HuH-7 (cell line): ENCODE data around the gene OPTN.
"Not testable (repeated sequence)": the region's sequence is repeated elsewhere in the genome, so short reads cannot be mapped to it uniquely, and the experiment has no call there.

Experiments
- DNase-seq: peaks from one replicate; pipeline ENCODE4 v3.0.0; 2011; ENCODE audit warnings: low spot score

The OPTN gene

DNA sequence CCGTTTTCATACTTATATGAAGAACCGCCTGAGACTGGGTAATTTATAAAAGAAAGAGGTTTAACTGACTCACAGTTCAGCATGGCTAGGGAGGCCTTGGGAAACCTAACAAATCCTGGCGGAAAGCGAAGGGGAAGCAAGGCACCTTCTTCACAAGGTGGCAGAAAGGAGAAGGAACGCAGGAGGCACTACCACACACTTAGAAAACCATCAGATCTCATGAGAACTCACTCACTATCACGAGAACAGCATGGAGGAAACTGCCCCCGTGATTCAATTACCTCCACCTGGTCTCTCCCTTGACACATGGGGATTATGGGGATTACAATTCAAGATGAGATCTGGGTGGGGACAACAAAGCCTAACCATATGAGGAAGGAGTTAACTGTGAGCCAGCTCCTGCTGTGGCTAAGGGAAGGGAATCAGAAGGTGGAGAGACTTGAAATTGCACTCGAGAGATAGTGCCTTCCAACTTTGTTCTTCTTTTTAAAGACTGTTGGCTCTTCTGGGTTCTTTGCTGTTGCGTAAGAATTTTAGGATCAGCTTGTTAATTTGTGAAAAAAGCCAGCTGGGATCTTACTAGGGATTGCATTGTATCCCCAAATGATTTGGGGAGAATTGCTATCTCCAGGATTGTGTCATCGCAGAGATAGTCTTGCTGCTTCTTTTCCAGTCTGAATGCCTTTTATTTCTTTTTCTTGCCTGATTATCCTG lies 21.0 kb downstream of the OPTN start:
- no peak for DNase-seq

DNA sequence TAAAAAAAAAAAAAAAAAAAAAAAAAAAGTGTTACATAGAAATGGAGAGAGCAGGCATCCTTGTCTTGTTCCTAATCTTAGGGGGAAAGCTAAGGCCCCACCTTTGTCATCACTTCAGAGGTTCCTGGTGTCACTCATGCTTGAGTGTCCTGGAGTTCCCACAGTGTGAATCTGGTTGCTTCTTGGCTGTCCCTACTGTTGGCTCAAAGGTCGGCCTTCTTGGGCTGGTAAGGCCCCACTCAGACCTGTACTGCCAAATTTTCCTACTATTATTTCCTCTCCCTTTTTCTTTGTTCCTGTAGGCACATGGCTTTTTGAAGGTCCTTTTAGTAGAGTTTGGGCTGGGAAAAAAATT lies 21.5 kb downstream of the OPTN start:
- no peak for DNase-seq

DNA sequence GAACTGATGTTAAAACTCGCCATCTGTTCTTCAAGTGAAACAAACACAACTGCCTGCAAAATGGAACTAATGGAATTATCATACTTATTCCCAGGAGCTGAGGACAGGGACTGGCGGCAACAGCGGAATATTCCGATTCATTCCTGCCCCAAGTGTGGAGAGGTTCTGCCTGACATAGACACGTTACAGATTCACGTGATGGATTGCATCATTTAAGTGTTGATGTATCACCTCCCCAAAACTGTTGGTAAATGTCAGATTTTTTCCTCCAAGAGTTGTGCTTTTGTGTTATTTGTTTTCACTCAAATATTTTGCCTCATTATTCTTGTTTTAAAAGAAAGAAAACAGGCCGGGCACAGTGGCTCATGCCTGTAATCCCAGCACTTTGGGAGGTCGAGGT lies 36.7 kb downstream of the OPTN start:
- DNase-seq = no peak

DNA sequence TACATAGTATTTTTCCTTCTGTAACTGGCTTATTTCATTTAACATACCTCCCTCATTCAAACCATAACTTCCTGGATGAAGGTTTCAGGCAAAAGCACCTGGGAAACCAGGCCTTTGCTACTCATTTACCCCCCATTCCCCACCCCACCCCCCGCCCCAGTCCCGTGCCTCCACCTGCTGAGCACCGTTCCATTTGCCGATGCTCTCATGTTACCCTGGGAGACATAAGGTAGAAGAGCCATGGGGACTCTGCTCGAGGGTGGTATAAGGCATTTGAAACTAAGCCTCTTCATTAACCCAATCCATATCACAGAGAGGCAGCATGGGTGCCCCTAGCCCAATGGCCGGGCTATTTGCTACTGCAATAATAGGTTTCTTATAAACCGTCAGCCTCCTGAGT lies 39.2 kb downstream of the OPTN start:
- DNase-seq = no peak

DNA sequence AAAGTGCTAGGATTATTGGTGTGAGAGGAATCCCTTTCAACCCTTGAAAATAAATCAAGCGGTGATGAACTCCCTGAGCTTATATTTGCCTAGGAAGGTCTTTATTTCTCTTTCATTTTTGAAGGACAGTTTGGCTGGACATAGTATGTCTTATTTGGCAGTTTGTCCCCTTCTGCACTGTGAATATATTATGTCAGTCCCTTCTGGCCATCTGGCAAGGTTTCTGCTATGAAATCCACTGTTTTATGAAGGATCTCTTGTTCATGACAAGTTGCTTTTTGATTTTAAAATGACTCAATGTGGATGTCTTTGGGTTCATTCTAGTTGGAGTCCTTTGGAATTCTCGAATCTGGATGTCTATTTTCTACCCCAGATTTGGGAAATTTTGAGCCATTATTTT lies 39.7 kb downstream of the OPTN start:
- no peak for DNase-seq

DNA sequence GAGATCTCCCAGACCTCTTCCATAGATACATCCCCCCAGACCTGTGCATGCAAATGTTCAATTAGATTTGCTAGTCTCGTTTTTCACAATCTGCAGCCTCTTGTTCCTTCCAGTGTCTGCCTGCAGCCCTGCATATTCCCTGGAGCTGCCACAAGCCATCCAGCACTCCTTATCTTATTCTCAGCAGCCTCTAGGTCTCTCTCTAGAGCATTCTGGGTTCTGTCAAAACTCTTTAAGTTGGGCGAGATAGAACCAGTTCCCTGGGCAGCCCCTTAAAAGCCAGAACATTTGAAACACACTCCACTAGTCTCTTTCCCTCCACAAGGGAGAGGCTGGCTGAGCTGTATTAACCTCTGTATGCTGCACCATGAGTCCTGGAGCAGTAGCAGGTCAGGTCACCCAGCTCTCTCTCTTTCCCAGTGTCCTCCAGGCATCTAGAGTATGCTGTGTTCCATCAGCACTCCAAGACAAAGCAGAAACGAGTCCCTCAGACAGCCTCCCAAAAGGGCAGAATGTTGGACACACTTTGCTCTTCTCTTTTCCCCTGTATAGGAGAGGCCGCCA lies 40.7 kb downstream of the OPTN start:
- DNase-seq = no peak

DNA sequence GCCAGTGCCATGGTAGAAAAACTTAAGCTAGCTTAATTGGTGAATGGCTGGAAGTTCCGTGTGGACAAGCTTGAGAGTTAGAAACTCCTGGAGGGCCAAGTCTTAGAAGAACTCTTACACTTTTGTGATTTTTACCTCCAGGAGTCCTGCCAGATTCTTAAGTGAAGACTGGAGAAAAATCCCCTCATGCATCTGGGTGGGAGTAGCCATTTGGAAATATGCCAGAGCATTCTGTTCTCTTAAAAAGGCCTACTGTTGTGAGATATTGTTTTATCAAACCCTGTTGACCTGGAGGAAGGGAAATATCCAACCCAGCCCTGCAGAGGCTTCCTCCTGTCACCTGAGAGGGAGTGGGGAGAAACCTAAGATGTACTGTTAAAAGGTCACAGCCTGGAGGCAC lies 43.8 kb downstream of the OPTN start:
- no peak for DNase-seq

DNA sequence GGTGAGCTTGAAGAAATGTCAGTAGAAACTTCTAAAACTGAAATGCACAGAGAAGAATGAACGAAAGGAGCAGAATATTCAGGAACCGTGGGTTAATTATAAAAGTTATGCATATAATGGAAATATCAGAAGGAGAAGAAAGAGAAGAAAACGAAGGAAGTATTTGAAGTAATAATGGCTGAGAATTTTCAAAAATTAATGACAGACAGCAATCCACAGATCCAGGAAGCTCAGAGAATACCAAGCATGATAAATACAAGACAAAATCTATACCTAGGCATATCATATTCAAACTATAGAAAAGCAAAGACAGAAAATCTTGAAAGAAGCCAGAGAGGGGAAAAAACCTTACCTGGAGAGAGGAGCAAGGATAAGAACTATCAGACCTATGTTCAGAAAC lies 44.9 kb downstream of the OPTN start:
- DNase-seq = no peak

DNA sequence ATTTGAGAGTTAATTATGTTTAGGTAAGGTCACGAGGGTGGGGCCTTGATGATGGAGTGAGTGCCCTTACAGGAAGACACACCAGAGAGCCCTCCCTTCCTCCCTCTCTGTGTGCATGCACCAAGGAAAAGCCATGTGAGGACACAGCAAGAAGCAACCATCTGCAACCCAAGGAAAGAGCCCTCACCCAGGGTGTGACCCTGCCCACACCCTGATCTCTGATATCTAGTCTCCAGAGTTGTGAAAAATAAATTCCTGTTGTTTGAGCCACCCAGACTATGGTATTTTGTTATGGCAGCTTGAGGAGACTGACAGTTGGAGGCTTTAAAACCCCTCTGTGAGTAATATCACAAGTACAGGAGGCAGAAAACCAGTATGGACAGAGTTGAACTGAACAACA lies 46.4 kb downstream of the OPTN start:
- DNase-seq = no peak

DNA sequence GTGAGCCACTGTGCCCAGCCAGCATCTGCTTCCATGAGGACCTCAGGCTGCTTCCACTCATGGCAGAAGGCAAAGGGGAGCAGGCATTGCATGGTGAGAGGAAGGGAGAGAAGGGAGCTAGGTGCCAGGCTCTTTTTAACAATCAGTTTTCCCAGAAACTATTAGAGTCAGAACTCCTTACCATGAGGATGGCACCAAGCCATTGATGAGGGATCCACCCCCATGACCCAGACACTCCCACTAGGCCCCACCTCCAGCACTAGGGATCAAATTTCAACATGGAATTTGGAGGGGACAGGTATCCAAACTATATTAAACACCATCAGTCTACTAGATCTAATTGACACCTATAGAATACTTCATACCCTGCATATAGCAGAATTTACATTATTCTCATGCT lies 47.2 kb downstream of the OPTN start:
- no peak for DNase-seq

DNA sequence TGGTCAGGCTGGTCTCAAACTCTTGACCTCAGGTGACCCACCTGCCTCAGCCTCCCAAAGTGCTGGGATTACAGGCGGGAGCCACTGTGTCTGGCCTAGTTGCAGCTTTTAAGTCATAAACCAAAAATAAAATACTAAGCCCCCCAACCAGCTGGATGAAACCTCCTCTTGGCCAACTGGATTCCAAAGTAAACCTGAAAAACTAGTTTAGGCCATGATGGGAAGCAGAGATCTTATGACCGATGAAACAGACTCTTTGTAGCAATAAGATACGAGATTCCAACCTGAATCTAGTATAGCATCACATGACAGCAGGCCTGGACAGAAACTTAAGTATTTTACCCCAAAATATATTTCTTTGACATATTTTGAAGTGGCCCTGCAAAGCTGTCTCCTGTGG lies 52.3 kb downstream of the OPTN start:
- no peak for DNase-seq

DNA sequence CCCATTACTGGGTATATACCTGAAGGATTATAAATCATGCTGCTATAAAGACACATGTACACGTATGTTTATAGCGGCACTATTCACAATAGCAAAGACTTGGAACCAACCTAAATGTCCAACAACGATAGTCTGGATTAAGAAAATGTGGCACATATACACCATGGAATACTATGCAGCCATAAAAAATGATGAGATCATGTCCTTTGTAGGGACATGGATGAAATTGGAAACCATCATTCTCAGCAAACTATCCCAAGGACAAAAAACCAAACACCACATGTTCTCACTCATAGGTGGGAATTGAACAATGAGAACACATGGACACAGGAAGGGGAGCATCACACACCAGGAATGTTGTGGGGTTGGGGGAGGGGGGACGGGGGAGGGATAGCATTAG lies 55.9 kb downstream of the OPTN start:
- DNase-seq = not testable (repeated sequence)

DNA sequence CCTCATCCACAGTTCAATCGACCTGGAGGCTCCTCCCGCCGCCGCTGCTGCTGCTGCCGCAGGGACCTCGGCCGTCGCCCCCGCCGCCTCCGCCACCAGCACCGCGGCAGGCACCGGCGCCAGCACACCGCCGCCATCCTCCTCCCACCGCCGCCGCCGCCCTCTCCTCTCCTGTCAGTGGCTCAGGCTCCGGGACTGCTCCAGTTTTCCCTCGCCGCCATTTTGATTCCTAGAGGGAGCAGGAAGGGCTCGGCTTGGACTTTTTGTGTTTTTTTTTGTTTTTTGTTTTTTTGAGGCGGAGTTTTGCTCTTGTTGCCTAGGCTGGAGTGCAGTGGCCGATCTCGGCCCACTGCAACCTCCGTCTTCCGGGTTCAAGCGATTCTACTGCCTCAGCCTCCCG lies 58.4 kb downstream of the OPTN start:
- peak; percentile 27 for DNase-seq

DNA sequence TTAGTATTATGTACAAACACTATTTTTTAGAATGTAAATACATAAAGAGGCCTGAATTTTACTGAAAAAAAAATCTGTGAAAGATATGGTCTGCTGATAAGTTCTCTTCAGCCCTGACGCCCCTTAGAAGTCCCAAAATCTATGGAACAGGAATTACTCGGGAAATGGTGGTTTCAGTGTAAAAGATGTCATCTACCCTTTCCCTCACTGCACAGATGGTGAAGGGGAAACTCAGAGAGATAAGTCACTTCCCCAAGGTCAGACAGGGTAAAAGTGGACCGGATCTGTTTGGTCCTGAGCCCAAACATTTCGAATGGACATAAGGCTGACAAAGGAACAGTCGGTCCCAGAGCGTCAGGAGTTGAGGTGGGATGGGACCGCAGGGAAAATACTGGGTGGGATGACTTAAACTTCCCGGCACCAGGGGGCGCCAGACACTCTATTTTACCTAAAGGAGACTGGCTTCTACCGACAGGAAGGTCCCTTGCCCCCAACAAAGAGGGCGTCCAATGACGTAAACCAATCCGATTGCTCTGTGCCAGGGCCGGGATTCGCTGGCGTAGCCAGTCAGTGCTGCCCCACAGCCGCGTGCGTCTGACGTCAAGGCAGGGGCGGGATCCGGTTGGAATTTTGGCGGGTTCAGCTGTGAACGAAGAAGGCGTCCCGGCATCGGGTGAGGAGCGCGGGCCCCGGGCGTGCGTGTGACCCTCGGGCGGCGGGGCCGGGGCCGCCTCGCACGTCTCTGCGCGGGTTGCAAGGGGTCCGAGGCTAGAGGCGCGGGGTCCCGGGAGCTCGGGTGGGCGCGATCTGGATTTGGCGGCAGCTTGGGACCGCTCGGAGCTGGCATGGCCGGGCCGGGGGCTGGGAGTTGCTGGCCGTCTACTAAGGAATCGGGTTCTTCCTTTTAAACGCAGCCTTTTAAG lies 61.2 kb downstream of the OPTN start, which contains the start of gene MCM10:
MCM10 (plus strand) TSS at position 625 of the 923 bp plus-strand sequence. CDS start 2,645 bp downstream, outside the sequence.
- peak; percentile 97 for DNase-seq

DNA sequence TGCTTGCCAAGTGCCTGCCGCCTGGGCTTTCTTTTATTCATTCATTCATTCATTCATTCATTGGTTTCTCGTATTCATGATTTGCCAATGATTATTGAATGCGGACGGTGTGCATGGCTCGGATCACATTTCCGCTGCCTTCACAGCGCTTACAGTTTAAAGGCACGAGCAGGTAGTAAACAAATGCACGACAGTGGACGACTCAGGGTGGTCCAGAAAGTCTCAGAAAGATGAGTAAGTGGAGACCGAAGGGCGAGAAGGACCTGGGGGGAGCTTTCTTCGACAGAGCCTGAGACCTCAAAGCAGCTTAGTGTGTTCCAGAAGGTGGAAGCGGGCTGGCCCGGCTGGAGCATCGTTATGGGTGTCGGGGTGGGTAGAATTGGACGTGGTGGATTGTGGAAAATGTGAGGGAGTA lies 61.9 kb downstream of the OPTN start:
- peak; percentile 23 for DNase-seq

DNA sequence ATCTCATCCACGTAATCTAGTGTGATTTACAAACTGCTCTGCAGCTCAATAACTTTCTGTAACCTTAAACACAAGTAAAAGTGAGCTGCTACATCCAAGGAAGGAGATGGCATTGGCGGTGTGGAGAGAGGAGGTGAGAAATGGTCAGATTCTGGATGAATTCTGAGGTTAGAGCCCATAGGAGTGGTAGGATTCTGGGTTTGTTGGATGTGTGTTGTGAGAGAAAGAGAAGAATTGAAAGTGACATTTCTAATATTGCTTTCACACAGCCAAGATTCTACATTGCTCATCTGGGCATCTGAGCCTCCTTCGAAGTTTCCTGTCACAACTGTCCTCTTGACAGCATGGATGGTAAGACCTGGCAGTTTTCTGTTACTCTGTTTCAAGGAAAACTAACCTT lies 63.9 kb downstream of the OPTN start:
- no peak for DNase-seq

DNA sequence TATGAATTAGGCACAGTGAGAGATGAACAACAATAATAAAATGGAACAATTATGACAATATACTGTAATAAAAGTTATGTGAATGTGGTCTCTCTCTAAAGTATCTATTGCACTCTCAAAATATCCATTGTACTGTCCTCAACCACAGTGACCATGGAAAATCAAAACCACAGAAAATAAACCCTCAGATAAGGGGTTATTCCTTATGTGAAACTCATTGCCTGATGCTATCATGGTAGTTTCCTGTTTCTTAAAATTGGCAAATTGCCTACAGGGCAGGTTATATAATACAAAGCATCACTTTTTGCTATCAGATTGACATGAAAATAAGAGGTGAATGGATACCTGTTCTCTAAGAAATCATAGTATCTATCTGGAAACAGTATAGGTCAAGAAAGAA lies 65.2 kb downstream of the OPTN start:
- DNase-seq = no peak

DNA sequence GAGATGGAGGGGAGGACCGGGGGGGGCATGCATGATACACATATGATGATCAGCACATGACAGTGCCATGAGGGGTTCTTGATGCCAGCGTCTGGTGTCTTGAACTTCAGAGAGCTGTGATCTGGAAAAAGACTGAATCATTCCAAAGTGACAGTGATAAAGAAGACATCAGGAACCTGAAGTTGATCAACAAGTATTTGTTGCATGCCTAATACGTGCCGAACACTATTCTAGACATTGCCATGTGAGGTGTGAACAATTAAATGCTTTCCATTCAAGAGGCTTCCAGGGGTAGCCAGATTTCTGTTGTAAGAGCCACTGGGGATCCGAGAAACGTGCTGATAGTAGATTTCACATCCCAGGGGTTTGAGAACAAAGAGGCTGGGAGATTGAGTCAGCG lies 67.6 kb downstream of the OPTN start:
- DNase-seq = no peak

DNA sequence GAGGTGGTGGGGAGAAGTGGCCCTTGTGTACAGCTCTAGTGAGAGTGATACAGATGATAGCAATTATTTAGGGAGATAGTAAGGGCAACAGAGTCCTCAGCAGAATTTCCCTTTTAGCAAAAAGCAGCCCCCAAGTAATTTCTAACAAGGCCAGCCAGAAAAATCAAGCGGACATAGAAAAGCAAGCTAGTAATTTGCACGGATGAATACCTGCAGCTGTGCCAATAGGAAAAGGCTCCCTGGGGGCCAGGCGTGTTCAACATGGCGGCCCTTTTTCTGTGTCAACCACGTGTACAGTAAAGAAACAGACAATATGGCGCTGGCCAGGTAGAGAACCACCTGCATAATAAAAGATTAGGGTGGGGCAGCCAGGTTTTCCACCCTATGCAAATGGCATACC lies 68.8 kb downstream of the OPTN start:
- DNase-seq = no peak

DNA sequence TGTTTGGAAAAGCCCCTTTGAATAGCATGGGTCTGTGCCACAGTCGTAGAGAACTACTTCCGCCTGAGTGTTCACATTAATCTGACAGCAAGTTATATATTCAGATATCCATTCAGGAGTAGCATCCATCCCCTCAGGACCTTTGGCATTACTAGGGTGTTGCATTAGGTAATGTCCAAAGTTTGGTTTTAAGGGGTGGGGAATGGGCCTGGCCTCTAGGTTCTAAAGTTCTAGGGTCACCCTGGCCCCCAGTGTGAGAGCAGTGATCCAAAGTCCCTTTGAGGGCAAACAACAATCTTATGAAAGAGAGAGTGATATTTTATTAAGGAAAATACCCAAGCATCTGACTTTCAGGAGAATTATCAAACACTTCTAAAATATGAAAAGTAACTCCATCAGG lies 73.7 kb downstream of the OPTN start:
- no peak for DNase-seq

DNA sequence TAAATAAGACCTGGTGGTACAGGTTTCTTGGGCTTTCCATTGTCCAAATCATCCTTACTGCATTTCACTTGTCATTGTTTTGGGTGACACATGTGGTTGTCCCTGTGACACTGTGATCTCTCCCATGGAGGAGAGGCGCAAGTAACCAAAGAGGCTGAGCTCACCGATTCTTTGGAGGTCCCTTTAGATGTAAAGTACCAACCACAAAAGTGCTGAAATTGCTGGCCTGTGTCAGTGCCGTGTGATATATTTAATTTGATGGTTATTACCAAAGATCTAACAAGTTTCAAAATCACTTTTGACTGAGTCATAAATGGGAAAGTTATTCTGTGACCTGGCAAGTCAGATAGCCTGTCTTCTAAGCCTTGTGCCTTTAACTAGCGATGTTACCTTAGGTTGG lies 80.8 kb downstream of the OPTN start:
- DNase-seq = no peak

DNA sequence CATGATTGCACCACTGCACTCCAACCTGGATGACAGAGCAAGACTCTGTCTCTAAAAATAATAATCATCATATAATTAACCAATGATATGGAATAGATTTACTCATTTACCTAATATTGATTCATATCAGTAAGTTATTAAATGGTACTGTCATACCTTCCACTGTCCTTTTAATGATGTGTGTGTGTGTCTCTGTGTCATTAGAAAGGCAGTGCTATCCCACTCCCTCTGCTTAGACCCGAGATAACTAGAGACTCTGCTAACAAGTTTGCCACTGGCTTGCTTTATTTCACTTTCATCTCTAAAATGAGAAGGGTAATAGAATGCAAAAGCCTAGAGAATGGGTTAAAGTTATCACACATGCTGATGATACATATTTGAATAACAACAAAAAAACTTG lies 82.5 kb downstream of the OPTN start:
- no peak for DNase-seq

DNA sequence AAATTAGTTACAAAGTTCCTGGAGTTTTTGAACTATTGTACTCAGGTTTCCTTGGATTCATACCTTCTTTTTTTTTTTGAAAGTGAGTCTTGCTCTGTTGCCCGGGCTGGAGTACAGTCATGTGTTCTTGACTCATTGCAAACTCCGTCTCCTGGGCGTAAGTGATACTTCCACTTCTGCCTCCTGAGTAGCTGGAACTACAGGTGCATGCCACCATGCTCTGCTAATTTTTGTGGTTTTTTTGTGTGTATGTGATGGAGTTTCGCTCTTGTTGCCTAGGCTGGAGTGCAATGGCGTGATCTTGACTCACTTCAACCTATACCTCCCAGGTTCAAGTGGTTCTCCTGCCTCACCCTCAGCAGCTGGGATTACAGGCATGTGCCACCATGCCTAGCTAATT lies 83.7 kb downstream of the OPTN start:
- DNase-seq = no peak
